Prostate gland (tissue), 2 donors: ENCODE measurements around the gene SPRR2B.
"Not testable (repeated sequence)": the region's sequence is repeated elsewhere in the genome, so short reads cannot be mapped to it uniquely, and the experiment has no call there.

Experiments
- POLR2AphosphoS5 ChIP-seq: sonication (generic); formaldehyde crosslinking; IDR thresholded peaks from one replicate; pipeline ENCODE4 v1.6.1; 2017; ENCODE audit warnings: antibody characterized with exemption
- TF ChIP-seq, protein P1 (sequence below), 4 experiments: fragments of 200-600 bp in 2 of 4; fragments of 450-650 bp in 2 of 4; sonication (generic) in 2 of 4; IDR thresholded peaks; 1 replicate in 3 of 4; 2 replicates in 1 of 4; pipeline ENCODE4 v1.5.1; 2016 to 2019; ENCODE audit warnings: antibody characterized with exemption in 4 of 4, mild to moderate bottlenecking in 2 of 4, moderate library complexity in 2 of 4

DNA sequence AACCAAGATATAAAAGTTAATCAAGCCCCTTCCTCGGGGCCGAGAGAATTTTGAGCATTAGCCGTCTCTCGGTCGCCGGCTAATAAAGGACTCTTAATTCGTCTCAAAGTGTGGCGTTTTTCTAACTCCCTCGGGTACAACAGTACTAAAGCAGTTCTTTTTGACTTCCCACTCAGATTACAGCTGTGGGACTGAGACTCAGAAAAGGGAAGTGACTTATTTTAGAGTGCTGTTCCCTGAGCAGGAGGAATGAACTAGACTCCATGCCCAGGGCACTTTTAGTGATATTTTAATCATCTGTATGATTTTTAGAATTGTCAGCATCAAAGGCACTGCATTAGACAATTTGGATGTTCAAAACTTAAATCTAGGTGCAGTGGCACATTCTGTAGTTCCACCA, 49.1 kb downstream of the SPRR2B start:
- not testable (repeated sequence) for TF ChIP-seq POLR2AphosphoS5
- TF ChIP-seq, protein P1, sequence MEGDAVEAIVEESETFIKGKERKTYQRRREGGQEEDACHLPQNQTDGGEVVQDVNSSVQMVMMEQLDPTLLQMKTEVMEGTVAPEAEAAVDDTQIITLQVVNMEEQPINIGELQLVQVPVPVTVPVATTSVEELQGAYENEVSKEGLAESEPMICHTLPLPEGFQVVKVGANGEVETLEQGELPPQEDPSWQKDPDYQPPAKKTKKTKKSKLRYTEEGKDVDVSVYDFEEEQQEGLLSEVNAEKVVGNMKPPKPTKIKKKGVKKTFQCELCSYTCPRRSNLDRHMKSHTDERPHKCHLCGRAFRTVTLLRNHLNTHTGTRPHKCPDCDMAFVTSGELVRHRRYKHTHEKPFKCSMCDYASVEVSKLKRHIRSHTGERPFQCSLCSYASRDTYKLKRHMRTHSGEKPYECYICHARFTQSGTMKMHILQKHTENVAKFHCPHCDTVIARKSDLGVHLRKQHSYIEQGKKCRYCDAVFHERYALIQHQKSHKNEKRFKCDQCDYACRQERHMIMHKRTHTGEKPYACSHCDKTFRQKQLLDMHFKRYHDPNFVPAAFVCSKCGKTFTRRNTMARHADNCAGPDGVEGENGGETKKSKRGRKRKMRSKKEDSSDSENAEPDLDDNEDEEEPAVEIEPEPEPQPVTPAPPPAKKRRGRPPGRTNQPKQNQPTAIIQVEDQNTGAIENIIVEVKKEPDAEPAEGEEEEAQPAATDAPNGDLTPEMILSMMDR (IDR thresholded peaks at IDR 0.05), result not testable (repeated sequence)
